Left lung (tissue), 10 donors: ENCODE data around the gene KCNK17. TPM values are rescaled to one million over a fixed set of nuclear protein-coding genes. Genes with fewer than 3 reads are reported as not detected.

Experiments
- ATAC-seq: fragments of 200-7000 bp; cut with Tn5 transposase; one replicate; pipeline ENCODE4 v1.9.1; 2020; ENCODE audit warnings: moderate library complexity
- DNase-seq, 4 donors: peaks; one replicate each; pipeline ENCODE4 v3.0.0-alpha.2; 2013 to 2020
- H3K27ac ChIP-seq, 2 donors: fragments of 200-600 bp; sonication (generic) in 1 of 2; one replicate each; pipeline versions ENCODE4 v1.5.0 to v1.8.0; 2020 to 2021
- H3K27me3 ChIP-seq, 2 donors: fragments of 200-600 bp; sonication (generic) in 1 of 2; one replicate each; pipeline versions ENCODE4 v1.5.0 to v1.8.0; 2020 to 2021
- H3K36me3 ChIP-seq, 2 donors: fragments of 200-600 bp; sonication (generic) in 1 of 2; one replicate each; pipeline versions ENCODE4 v1.5.0 to v1.8.0; 2020 to 2021
- H3K4me1 ChIP-seq, 2 donors: fragments of 200-600 bp; one replicate each; pipeline ENCODE4 v1.8.0; 2021
- H3K4me3 ChIP-seq, 2 donors: fragments of 200-600 bp; sonication (generic) in 1 of 2; one replicate each; pipeline versions ENCODE4 v1.5.0 to v1.8.0; 2020 to 2021; ENCODE audit warnings: mild to moderate bottlenecking in 1 of 2
- H3K9me3 ChIP-seq, 2 donors: fragments of 200-600 bp; sonication (generic) in 1 of 2; one replicate each; pipeline versions ENCODE4 v1.5.0 to v1.8.0; 2020 to 2021
- intact Hi-C, 2 donors: fragments of 100-400 bp; cut with DNase I; formaldehyde crosslinking; loops; one replicate each; pipeline versions ENCODE4 v1.11.2 to v1.14.2; 2022
- polyA plus RNA-seq, 6 donors: library from polyadenylated mRNA; unstranded; fragments of 120-200 nt; gene quantifications; one replicate each; pipeline ENCODE4 v1.2.1, GENCODE V29; 2013; ENCODE audit not compliant: insufficient read length in 6 of 6
- total RNA-seq, 2 donors: library from RNA; stranded (reverse); fragmentation: NEBNext Ultra II Directional; extraction: Animal tissue kit (Norgen Biotek cat#: 25700); gene quantifications; one replicate each; pipeline ENCODE4 v1.2.1, GENCODE V29; 2021
- TF ChIP-seq, protein P1 (sequence below), 2 donors: fragments of 200-600 bp; sonication (generic) in 1 of 2; IDR thresholded peaks; one replicate each; pipeline versions ENCODE4 v1.5.0 to v1.8.0; 2021; ENCODE audit warnings: antibody characterized with exemption in 2 of 2
- donor health status: DM: no; HTN: yes; CAD: no.
- donor health status: DM: no; HTN: no; CAD: no.

KCNK17 gene
- total and polyA plus RNA-seq, 8 donors: 4.8 to 18.7 (median 12.9) TPM

DNA sequence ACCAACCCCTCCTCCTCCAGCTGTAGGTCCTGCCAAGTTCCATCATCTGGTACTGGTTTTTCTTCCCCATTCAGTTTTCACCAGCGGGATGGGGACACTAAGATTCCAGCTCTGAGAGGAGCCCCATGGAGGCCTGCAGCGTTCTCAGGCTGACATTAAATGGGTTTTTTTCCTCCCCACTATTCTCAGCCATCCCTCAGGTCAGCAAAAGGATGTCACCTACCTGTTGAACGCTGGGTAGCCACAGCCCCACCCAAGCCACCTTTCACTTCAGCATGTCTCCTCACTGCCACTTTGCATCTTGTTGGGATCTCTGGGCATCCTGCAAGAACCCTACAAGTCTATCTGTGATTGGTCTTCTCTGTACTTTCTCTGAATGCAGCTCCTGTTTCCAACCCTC is 6.8 kb downstream of the KCNK17 start:
- ATAC-seq (no peak), DNase-seq (no peak)
- H3K36me3 ChIP-seq: no peaks in the 10 kb centered on the region
- H3K27ac ChIP-seq: no peak overlapping the region
- peaks cover 0 to 6% of the 10 kb centered on the region in 2 donors for H3K4me1 ChIP-seq
- no peak overlapping the region for H3K4me3 ChIP-seq
- TF ChIP-seq, protein P1, sequence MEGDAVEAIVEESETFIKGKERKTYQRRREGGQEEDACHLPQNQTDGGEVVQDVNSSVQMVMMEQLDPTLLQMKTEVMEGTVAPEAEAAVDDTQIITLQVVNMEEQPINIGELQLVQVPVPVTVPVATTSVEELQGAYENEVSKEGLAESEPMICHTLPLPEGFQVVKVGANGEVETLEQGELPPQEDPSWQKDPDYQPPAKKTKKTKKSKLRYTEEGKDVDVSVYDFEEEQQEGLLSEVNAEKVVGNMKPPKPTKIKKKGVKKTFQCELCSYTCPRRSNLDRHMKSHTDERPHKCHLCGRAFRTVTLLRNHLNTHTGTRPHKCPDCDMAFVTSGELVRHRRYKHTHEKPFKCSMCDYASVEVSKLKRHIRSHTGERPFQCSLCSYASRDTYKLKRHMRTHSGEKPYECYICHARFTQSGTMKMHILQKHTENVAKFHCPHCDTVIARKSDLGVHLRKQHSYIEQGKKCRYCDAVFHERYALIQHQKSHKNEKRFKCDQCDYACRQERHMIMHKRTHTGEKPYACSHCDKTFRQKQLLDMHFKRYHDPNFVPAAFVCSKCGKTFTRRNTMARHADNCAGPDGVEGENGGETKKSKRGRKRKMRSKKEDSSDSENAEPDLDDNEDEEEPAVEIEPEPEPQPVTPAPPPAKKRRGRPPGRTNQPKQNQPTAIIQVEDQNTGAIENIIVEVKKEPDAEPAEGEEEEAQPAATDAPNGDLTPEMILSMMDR (IDR thresholded peaks at IDR 0.05): no peak
- intact Hi-C loops: loop anchor here (10.0 kb wide), 4 partner anchors 133 to 433 kb away; no protein-coding TSS in a partner anchor
- no peaks in the 10 kb centered on the region for H3K9me3 ChIP-seq
- peaks cover 3 to 20% of the 10 kb centered on the region in 2 donors for H3K27me3 ChIP-seq

DNA sequence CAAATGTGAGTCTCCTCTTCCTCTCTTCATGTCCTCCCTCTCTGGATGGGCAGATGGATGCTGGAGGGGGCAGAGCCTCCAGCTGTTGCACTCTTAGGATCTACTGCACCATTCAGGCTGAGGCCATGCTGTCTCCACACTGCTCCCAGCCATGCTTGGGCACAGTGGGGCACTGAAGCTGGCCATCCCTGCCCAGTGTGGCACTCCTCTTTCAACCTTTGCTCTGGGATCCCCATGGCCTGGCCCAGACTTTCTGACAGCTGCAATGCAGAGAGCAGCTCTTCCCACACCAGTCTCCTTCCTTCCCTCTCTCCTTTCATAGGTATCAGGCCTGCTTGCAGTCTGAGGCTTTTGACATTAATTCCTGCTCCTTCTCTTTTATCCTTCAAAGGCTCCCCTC is 9.3 kb downstream of the KCNK17 start:
- DNase-seq (no peak), ATAC-seq (no peak)
- H3K4me1 ChIP-seq: peaks cover 0 to 6% of the 10 kb centered on the region in 2 donors
- H3K27ac ChIP-seq: no peak overlapping the region
- H3K36me3 ChIP-seq: no peaks in the 10 kb centered on the region
- H3K4me3 ChIP-seq: no peak overlapping the region
- intact Hi-C loops: loop anchor here (5.0 to 10.0 kb wide), 5 partner anchors 130 to 430 kb away; no protein-coding TSS in a partner anchor
- H3K27me3 ChIP-seq: no peaks in the 10 kb centered on the region
- TF ChIP-seq, protein P1 (IDR thresholded peaks at IDR 0.05): no peak
- H3K9me3 ChIP-seq: no peaks in the 10 kb centered on the region

DNA sequence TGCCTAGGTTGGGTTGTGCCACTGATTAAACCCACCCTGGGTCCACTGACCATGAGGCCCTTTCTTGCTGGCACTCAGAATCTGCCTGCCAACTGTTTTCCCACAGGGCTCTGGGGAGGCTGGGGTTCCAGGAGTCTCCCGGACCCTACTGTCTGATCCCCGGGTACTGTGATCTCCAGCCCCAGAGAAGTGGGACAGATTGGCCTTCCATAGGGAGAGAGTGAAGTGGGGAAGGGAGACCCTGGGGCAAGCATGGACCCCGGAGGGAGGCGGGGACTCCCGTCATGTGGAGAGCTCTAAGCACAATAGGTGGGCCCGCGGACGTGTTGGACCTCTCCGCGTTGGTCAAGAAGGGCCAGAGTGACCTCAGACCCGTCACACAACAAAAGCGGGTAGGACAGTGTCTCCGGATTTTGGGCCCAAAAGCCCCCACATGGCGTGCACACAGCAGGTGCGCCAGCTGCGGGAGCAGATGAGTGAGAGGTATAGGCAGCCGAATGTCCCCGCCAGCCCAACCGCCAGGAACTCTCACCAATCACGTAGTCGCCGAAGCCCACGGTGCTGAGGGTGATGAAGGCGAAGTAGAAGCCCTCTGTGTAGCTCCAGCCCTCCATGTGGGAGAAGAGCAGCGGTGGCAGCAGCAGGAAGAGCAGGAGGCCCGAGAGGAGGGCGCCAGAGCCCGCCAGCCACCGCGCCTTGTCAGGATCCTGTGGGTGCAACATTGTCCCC is 10.6 kb downstream of the KCNK17 start:
- Histone ChIP-seq H3K36me3 (no peaks in the 10 kb centered on the region), H3K4me1 (peaks cover 0 to 6% of the 10 kb centered on the region in 2 donors), H3K9me3 (no peaks in the 10 kb centered on the region), H3K27me3 (no peaks in the 10 kb centered on the region), H3K4me3 (no peak overlapping the region), H3K27ac (no peak overlapping the region)
- ATAC-seq (no peak), DNase-seq (no peak)
- TF ChIP-seq, protein P1 (IDR thresholded peaks at IDR 0.05): peak in 1 of 2 donors; percentile 37
- intact Hi-C loops: loop anchor here (5.0 to 10.0 kb wide), 5 partner anchors 129 to 429 kb away; no protein-coding TSS in a partner anchor

DNA sequence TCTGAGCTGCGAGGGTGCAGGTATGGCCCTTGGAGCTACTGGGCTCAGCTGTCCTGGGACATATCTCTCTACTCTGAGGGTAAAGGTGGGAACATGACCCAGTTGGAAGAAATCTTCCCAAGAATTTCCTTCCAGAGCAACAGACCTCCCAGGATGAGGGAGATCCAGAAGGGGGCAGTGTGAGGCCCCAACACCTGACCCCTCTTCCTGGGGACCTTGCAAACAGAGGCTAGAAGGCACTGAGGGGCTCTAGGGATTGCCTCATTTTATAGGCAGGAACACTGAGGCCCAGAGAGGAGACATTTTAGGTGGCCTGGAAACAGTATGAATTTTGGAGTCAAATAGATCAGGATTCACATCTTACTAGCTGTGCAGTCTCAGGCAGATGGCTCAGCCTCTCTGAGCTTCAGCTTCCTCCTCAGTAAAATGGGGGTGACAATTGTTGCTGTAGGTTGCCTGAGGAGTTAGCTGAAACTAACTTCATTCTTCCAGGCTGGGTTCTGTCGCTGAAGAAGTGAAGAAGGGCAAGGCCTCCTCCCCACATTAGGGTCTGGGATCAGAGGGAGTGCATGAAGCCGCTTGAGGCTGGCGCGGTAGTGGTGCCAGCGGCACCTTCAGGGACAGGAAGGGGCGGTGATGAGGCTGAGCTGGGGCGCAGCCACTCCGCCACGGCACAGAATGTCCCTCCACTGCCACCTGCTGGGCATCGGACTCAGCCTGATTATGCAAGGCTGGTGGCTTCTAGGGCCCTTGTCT is 11.4 kb downstream of the KCNK17 start:
- H3K4me3 ChIP-seq: no peak overlapping the region
- TF ChIP-seq, protein P1 (IDR thresholded peaks at IDR 0.05): peak; percentile 86 to 89

DNA sequence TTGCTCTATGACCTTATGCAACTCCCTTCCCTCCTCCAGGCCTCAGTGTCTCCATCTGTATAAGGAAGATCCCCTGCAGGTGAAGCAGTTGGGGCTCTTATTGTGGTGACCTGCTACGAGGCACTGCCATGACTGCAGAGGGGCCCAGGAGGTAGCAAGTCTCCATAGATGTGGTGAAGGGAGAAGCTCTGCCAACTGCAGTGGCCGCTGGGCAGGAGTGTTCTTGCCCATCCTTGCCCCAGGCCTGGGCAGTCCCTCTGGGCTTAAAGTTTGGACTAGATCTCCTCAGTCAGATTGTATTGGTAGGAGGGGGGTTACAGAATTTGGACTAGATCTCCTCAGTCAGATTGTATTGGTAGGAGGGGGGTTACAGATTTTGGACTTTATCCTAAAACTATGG is 12.2 kb downstream of the KCNK17 start:
- Histone ChIP-seq H3K4me3 (no peak overlapping the region), H3K27ac (no peak overlapping the region), H3K36me3 (no peaks in the 10 kb centered on the region), H3K27me3 (no peaks in the 10 kb centered on the region), H3K9me3 (no peaks in the 10 kb centered on the region), H3K4me1 (peaks cover 0 to 6% of the 10 kb centered on the region in 2 donors)
- TF ChIP-seq, protein P1 (IDR thresholded peaks at IDR 0.05): no peak
- intact Hi-C loops: loop anchor here (5.0 to 10.0 kb wide), 5 partner anchors 127 to 427 kb away; no protein-coding TSS in a partner anchor
- DNase-seq (no peak), ATAC-seq (no peak)

More for the DNA sequence above, 11.4 kb downstream of the KCNK17 start:
- intact Hi-C loops: loop anchor here (5.0 to 10.0 kb wide), 5 partner anchors 128 to 428 kb away; no protein-coding TSS in a partner anchor
- Histone ChIP-seq H3K4me1 (peaks cover 0 to 6% of the 10 kb centered on the region in 2 donors), H3K36me3 (no peaks in the 10 kb centered on the region), H3K27ac (no peak overlapping the region), H3K27me3 (no peaks in the 10 kb centered on the region), H3K9me3 (no peaks in the 10 kb centered on the region)
- DNase-seq (peak; percentile 62 to 93 (median 84)), ATAC-seq (peak; percentile 99)
